EH (cell line): ENCODE measurements around the gene GALNT12.

Source experiments
- DNase-seq: peaks from one replicate; pipeline ENCODE4 v3.0.0-alpha.2; 2015; ENCODE audit warnings: low read depth

GALNT12 gene

DNA sequence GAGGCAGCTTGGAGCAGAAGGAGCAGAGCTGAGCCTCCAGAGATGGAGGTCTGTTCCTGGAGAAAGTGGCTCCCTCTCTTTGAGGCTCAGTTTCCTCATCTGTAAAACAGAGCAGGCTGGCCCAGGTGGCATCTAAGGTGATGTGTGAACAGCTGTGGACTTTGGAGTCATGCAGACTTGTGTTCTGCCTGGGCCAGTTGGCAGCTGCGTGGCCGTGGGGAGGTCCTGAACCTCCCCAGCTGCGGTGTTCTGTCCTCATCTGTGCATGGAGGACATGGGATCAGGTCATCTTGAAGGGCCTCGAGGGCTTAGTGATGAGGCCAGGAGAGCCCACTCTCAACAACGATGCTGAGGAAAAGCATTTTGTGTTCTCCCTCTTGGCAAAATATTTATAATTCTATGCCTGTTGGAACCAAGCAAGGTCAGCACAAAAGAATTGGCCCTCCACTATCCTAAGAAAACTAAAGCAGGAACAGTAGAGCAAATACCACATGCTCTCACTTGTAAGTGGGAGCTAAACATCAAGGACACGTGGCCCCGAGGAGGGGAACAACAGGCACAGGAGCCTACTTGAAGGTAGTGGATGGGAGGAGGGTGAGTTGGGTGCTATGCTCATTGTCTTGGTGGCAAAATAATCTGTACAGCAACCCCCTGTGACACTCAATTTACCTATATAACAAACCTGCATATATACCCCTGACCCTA, 73.0 kb downstream of the GALNT12 start:
- no peak for DNase-seq

DNA sequence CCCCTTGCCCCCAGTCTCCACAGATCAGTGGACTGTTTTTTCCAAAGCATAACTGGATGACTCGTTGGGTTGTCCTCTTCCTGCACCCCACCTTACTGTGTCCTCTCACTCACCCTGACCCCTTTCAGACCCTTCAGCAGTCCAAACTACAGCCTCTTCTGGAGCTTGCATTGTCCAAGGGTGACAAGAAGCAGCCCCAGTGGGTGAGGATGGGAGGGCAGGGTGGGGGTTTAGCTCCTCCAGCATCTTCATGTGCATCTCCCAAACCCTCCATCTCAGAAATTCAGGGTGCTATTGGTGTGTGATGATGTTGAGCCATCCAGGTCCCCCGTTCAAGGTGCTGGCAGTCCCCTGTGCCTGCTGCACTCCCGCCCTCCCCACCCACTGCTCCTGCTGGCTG, 73.9 kb downstream of the GALNT12 start:
- no peak for DNase-seq

DNA sequence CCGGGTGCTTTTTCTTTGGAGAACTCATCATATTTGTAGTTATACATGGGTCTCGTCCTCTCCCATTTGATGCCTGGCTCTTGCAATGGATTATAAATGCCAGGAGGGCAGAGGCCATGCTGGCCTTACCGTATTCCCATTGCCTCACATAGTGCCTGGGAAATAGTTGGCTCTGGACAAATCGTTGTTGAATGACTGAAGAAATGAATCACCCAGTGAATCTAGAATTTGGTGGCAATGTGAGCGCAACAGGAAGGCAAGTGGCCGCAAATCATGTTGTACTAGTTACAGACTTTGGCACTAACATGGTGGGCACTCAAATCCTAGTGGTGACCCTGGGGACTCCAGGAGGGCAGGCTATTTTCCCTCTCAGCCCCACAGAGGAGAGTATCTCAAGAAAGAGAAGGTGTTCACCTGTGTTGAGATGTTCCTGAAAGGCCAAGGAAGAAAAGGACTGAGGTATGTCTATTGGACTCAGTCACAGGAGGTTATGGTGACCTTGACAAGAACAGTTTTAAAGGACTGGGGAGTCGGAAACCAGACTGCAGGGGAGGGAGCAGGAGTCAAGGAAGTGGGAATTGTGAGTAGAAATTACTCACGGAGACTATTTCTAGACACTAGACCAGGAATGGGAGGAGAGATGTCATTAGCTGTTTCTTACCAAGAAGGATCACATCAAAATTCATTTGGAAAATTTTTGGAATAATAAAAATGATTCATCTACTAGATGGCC, 74.5 kb downstream of the GALNT12 start:
- DNase-seq: peak; percentile 70

DNA sequence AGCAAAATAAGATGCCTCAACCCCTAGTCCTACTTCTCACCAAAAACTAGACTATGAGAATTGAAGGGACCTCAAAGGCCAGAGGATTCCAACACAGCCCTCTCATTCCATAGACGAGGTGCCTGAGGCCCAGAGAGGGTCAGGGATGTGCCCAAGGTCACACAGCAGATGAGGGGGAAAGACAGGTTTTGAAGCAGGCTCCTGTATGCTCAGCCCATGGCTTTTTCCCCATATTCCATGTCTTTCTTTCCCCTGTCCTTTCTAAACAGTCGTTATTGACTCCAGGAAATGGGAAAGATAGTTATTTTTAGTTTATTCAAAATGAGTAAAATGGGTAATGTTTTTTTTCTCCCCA, 75.1 kb downstream of the GALNT12 start:
- no peak for DNase-seq

DNA sequence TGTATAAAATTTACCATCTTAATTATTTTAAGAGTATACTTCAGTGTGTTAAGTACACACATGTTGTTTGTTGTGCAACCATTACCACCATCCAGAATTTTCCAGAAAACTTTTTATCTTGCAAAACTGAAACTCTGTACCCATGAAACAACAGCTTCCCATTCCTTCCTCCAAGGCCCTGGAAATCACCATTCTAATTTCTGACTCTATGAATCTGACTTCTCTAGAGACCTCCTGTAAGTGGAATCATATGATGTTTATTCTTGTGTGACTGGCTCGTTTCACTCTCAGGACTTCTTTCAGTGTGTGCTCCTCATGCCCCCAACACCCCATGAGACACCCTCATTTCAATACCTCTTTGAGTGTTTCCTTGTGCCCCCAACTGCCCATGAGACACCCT, 75.8 kb downstream of the GALNT12 start:
- no peak for DNase-seq

DNA sequence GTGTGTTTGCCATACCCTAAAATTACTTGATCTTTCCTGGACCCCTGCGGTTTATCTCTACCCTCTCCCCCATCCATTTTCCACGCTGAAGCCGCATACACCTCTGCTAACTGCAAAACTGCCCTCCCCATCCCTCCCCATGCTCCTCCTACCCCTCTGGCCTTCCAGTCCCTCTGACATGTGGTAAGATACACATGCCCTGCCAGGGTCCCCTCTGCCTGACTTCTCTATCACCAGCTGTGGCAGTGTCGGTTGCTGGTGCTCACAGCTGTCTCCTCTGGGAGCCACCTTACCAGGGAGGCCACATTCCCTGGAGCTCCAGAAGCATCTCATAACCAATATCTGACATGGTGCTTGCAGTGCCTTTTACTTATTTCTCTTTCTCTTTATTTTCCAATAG, 77.4 kb downstream of the GALNT12 start:
- DNase-seq: no peak

DNA sequence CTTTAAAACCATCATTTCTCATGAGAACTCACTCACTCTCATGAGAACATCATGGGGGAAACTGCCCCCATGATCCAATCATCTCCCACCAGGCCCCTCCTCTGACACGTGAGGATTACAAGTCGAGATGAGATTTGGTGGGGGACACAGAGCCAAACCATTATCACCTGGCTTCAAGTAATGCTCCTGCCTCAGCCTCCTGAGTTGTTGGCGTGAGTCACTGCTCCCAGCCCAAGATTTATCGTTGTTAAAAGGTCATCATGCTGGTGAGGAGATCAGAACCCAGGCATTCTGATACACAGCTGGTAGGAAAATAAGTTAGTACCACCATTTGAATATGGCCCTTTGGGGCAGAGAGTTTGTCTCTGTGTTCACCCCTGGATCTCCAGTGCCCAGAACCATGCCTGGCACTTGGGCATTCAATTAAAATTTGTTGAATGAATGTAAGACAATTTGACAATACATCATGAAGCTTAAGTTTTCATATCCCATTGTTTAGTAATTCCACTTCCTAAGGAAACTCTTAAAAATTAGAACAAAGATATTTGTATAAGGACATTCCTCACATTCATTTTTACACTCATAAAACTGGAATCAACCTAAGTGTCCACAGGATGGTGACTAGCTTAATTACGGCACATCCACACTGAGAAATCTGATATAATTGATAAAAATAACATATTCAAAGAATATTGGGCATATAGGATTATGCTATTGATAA, 78.3 kb downstream of the GALNT12 start:
- DNase-seq: no peak

DNA sequence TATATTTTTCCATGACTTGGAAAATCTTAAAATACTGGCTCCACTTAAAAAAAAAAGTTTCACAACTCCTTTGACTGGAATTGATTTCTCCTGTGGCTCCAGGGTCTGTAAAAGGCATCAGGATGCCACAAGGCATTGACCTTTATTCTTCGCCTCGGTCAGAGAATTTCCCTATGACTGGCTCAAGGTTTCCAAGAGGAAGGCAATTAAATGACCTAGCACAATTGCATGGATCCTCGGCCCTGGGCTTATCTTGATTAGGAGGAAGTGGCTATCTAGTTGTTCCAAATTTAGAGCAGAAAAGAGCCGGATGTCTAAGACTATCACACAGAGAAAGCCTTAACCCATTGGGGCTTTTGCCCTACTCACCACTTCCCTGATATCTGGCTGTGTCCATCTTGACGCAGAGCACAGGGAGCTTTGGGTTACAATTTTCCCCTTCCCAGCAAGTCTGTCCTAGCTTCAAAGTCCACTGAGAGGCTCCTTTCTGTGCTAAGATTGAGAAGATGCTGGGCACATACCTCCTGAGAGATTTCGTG, 79.3 kb downstream of the GALNT12 start:
- peak; percentile 71 for DNase-seq

DNA sequence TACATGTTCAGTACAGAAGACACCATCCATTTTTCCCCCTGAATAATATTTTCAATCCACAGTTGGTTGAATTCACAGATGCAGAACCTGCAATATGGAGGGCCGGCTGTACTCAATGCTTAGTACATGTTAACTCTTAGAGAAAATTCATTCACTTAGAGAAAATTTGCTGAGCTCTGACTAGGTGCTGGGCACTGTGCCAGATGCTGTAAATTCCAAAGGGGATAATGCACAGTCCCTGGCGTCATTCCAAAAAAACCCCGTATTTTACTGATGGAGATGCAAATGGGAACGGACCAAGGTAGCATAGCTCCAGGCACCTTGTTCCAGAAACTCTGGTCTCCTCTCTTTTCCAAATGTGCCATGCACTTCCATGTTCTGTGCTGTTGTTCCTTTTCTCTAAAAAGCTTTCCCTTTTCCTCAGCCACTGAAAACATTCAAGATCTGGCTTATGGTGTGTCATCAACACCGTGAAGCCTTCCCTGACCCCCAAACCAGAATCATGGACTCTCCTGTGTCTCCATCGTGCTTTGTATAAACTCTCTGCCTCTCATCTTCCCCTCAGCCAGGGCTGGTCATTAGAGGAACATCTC, 80.5 kb downstream of the GALNT12 start:
- peak; percentile 69 for DNase-seq

DNA sequence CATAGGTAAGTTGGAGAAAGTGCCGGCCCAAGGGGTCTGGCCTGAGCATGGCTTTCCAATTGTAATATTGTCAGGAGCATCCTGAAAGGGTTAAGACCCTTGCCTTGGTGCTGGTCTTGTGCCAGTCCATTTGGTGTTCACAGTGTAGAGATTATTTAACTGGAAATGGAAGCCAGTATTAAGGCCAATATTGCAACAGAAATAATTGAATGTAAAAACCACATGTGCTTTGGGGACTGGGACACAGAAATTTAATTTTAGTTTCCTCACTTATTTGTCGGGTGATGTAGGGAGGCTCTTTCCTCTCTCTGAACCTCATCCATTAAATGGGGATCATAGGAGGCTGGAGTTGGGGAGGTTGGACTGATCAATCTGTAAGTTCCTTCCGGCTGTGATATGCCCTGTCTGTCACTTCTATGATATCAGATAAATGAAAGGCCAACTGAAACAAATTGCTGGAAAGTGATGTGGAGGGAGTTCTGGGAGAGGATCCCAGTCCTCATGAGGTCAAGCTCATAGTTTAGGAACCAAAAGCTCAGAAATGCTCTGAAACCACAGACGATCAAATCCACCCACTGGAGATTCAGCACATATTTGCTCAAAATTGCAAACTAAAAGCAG, 81.4 kb downstream of the GALNT12 start:
- DNase-seq: peak; percentile 77

DNA sequence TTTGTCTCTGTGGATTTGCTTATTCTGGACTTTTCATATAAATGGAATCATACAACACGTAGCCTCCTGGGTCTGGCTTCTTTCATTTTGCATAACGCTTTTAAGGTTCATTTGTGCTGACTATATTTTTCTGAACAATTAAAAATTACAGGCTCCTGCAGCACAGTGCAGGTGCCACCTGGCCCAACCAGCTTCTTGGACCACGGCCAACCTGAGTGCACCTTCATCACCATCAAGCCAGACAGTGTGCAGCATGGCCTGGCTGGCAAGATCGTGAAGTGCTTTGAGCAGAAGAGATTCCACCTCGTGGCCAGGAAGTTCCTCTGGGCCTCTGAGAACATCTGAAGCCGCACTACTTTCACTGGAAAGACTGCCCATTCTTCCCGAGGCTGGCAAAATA, 82.8 kb downstream of the GALNT12 start:
- no peak for DNase-seq

DNA sequence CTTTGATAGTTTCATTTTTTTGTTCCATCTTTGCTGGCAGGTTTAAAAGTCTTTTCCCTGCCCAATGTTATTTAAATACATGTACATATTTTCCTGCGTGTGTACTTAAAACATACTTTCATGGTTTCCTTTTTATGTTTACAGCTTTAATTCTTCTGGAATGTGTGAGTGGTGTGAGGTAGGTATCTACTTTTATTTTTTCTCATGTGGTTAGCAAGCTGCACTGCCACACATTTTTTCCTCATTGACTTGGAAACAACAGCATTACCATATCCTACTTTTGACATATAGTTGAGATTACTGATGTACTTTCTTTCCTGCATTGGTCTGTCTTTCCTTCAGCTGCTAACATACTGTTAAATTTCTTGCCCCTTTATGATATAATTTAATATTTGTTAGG, 84.8 kb downstream of the GALNT12 start:
- DNase-seq: peak; percentile 32

DNA sequence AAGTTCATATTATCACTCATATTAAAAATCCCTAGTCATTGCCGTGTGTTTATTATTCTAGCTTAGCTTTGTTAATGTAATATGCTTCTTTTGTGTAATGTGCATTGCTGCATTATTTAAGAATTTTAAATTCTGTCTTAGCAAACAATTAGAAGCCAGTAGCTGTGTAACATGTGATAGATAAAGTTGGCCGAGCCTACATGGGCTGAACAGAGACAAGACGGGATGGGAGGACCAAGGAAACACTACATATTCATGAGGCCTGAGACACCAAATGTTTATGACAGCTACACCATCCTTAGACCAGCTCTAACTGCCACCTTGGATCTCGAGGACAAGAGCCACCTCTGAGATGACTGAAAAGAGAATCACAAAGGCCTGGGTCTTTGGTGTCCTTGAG, 85.2 kb downstream of the GALNT12 start:
- DNase-seq: no peak

DNA sequence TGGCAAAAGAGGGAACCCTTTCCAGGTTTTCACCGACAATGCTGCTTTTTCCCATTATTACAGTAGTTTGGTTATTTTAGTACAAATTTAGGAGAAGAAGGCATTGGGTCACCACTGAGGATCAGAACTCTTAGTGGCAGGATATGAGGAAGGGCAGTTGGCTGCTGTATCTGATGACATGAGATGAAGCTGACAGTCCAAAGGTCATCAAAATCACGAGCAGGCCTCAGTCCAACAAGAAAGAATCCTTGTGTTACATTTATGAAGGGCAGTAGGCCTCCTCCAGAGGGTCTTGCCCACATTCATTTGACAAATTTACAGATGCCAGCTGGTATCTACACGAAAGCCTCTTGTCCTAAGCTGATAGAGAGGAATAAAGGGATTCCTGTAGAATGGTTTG, 86.7 kb downstream of the GALNT12 start:
- DNase-seq: no peak

DNA sequence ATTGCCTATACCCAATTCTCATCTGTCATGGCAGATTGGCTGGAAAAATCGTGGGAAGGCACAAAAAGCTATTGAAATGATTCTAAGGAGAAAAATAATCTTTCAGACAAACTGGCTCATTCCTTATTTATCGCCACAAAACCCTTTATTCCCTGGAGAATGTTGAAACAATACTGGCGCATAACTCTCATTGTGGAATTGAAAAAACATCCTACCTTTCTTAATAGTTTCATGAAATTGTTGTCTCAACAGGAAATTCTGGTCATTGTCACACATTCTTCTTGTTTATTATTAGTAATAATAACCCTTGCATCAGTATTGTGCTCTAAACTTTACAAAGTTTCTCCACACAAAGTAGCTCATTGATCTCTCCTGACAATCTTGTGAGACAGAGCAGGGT, 87.3 kb downstream of the GALNT12 start:
- DNase-seq: no peak

DNA sequence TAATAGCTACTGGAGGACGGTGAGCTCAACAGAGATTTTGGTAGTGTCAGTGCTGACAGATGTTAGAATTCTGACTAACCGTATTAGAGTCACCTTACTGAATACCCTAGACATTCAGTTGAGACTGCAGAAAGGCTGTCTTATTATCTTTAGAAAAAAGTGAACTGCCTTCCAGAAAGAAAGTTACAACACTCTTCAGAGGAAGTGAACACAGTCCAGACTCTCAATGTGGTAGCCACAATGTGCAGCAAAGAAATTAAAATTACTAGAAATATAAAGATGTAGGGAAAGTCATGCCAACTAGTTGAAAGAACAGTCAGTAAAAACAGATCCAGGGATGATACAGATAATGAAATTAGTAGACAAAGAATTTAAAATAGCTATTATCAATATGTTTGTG, 89.2 kb downstream of the GALNT12 start:
- DNase-seq: no peak

DNA sequence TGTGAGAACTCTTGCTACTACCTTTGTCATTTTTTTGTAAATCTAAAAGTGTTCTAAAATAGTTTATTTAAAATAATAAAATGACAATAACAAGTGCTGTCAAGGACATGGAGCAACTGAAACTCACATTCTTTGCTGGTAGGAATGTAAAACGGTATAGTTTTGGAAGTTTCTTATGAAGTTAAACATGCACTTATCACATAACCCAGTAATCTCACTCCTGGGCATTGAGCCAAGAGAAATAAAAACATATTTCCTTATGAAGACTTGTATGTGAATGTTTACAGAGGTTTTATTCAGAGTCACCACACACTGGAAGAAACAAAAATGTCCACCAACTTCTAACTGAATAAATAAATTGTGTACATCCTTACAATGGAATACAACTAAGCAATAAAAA, 90.3 kb downstream of the GALNT12 start:
- DNase-seq: peak; percentile 61

DNA sequence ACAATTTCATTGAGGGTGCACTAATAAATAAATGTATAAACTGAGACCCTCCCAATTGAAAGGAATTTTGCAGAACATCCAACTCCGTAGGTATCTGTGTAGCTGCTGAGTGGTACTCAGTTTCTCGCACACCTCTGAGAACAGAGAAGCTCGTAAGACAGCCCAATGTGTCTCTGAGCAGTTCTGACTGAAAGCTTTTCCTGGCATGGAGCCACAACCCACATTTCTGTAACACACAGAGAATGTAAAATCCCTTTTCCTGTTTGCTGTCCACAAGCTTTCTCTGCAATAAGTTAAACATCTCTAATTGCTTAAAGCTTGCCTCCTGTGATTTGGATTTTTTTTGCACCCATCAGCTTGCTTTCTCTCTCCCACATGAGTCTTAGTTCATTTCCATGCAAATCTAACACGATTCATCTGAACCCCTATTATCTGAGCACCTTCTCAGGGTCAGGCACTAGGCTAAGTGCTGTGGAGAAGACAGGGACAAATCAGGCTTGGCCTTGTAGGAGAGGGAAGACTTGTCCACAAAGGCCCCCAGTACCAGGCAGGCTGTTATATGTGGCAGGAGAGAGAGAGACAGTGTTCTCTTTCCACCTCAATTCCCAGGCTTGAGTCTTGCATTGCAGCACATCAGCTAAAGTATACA, 92.1 kb downstream of the GALNT12 start:
- peak; percentile 94 for DNase-seq
